Stimulated activated CD4-positive, alpha-beta T cell treated with anti-CD3 and anti-CD28 coated beads, Interleukin-15, amount 100 ng/mL, for 48 hours (primary cell): ENCODE measurements around the gene USP46.

Source experiments
- DNase-seq, 2 donors: peaks; one replicate each; pipeline ENCODE4 v3.0.0-alpha.2; 2020; ENCODE audit warnings: low read depth in 2 of 2

The USP46 gene

GRCh38 chr4:52657292-52657617, 1.8 kb downstream of the USP46 start:
- DNase-seq, result no peak

GRCh38 chr4:52655506-52655905, 3.6 kb downstream of the USP46 start:
- DNase-seq, result no peak

GRCh38 chr4:52651996-52652672, 7.0 kb downstream of the USP46 start:
- no peak for DNase-seq

- no peak for DNase-seq
Measured at GRCh38 chr4:52648836-52649235, 10.3 kb downstream of the USP46 start.

- no peak for DNase-seq
Measured at GRCh38 chr4:52646741-52647140, 12.4 kb downstream of the USP46 start.

GRCh38 chr4:52646096-52646495, 13.0 kb downstream of the USP46 start:
- DNase-seq, result no peak

- no peak for DNase-seq
Measured at GRCh38 chr4:52645300-52645699, 13.8 kb downstream of the USP46 start.

GRCh38 chr4:52643785-52644244, 15.3 kb downstream of the USP46 start:
- DNase-seq, result no peak

GRCh38 chr4:52643190-52643589, 15.9 kb downstream of the USP46 start:
- no peak for DNase-seq

- no peak for DNase-seq
Measured at GRCh38 chr4:52641854-52642563, 17.1 kb downstream of the USP46 start.

- DNase-seq, result no peak
Measured at GRCh38 chr4:52640808-52641565, 18.1 kb downstream of the USP46 start.

GRCh38 chr4:52638717-52639116, 20.4 kb downstream of the USP46 start:
- no peak for DNase-seq

- no peak for DNase-seq
Measured at GRCh38 chr4:52637116-52637515, 22.0 kb downstream of the USP46 start.

GRCh38 chr4:52635560-52635959, 23.5 kb downstream of the USP46 start:
- no peak for DNase-seq

- no peak for DNase-seq
Measured at GRCh38 chr4:52635130-52635529, 24.0 kb downstream of the USP46 start.

GRCh38 chr4:52633846-52634245, 25.3 kb downstream of the USP46 start:
- DNase-seq, result no peak

GRCh38 chr4:52628974-52629373, 30.1 kb downstream of the USP46 start:
- no peak for DNase-seq

- DNase-seq, result no peak
Measured at GRCh38 chr4:52628543-52628942, 30.6 kb downstream of the USP46 start.

- DNase-seq, result no peak
Measured at GRCh38 chr4:52627876-52628275, 31.2 kb downstream of the USP46 start.

GRCh38 chr4:52625216-52625615, 33.9 kb downstream of the USP46 start:
- DNase-seq, result no peak

- no peak for DNase-seq
Measured at GRCh38 chr4:52622564-52622963, 36.5 kb downstream of the USP46 start.

GRCh38 chr4:52621567-52621966, 37.5 kb downstream of the USP46 start:
- DNase-seq, result no peak

- DNase-seq, result no peak
Measured at GRCh38 chr4:52619591-52619931, 39.5 kb downstream of the USP46 start.
